Small intestine (tissue), 7 donors: Measurements from ENCODE around the gene GRIA3. TPM values are rescaled to one million over a fixed set of nuclear protein-coding genes. Genes with fewer than 3 reads are reported as not detected.
A peak's percentile ranks its signal among the peaks of the same experiment; 100 is the strongest.

ENCODE experiments used
- DNase-seq, 2 donors: peaks; one replicate each; pipeline versions ENCODE4 v3.0.0 to v3.0.0-alpha.2; 2013
- FAIRE-seq: peaks from 2 replicates; lab custom pipeline; 2012; peaks lifted over from hg19 to GRCh38; lab: Jason Lieb, UNC
- H3K27ac ChIP-seq, 3 donors: one replicate each; pipeline ENCODE4 v1.5.1; 2013; ENCODE audit warnings: low read length in 2 of 3, mild to moderate bottlenecking in 2 of 3, control low read depth in 1 of 3, inconsistent platforms in 1 of 3, low read depth in 1 of 3, moderate library complexity in 1 of 3
- H3K27me3 ChIP-seq, 3 donors: one replicate each; pipeline ENCODE4 v1.6.1; 2013; ENCODE audit warnings: low read length in 3 of 3, inconsistent platforms in 1 of 3; ENCODE audit not compliant: control insufficient read depth in 3 of 3, insufficient read depth in 3 of 3
- H3K36me3 ChIP-seq, 3 donors: one replicate each; pipeline ENCODE4 v1.6.1; 2013; ENCODE audit warnings: low read length in 3 of 3, inconsistent platforms in 1 of 3, low read depth in 1 of 3, mild to moderate bottlenecking in 1 of 3, moderate library complexity in 1 of 3; ENCODE audit not compliant: control insufficient read depth in 3 of 3, insufficient read depth in 2 of 3
- H3K4me1 ChIP-seq, 3 donors: one replicate each; pipeline ENCODE4 v1.6.1; 2013; ENCODE audit warnings: low read length in 2 of 3, inconsistent platforms in 1 of 3, low read depth in 1 of 3, mild to moderate bottlenecking in 1 of 3, moderate library complexity in 1 of 3; ENCODE audit not compliant: control insufficient read depth in 3 of 3, insufficient read depth in 2 of 3
- H3K4me3 ChIP-seq, 3 donors: one replicate each; pipeline ENCODE4 v1.5.1; 2013; ENCODE audit warnings: low read length in 3 of 3, control low read depth in 1 of 3, inconsistent platforms in 1 of 3, low read depth in 1 of 3, mild to moderate bottlenecking in 1 of 3, moderate library complexity in 1 of 3
- H3K9me3 ChIP-seq, 2 donors: one replicate each; pipeline ENCODE4 v1.6.1; 2013; ENCODE audit warnings: low read depth in 1 of 2, low read length in 1 of 2; ENCODE audit not compliant: control insufficient read depth in 2 of 2, insufficient read depth in 1 of 2
- WGBS, 3 donors: extraction: QIAGEN DNeasy Blood & Tissue Kit; methylation state at CpG; one replicate each; pipeline ENCODE4 v1.1.7; 2013; 5-methylcytosine and 5-hydroxymethylcytosine counted together
- polyA plus RNA-seq, 4 donors: library from polyadenylated mRNA; stranded (reverse) in 3 of 4; unstranded in 1 of 4; fragments of 200-250 nt in 3 of 4; fragments of 120-200 nt in 1 of 4; gene quantifications; one replicate each; pipeline versions ENCODE4 v1.2.1 to v1.2.3, GENCODE V29; 2013
- donor health status: healthy with polysubstance abuse.
- donor health status: control.
- donor health status: control.
- donor health status: Bipolar disorder and iron deficiency.
- donor health status: healthy.

GRIA3 gene
- polyA plus RNA-seq, 4 donors, result 0.22 to 1.0 (median 0.84) TPM; not detected in 1

DNA sequence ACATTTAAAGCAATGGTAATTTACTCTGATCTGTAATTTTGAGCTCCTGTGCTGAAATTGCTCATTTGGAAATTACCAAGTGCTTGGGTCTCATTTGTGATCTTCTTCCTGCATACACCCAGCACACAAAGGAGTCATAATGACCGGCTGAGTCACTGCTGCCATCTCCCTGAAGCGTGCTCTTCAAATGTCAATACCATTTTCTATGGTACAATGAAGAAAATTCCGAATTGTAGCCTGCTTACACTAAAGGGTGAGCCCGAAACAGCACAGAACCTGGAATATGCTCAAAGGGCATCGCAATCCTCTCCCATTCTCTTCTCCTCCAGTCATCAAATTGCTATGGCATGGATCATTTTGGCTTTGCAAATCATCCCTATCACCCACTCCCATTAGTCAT is 140.5 kb downstream of the GRIA3 start:
- Histone ChIP-seq H3K36me3 (no peaks in the 10 kb centered on the region), H3K27ac (no peak overlapping the region), H3K4me3 (no peak overlapping the region), H3K9me3 (no peaks in the 10 kb centered on the region), H3K4me1 (no peaks in the 10 kb centered on the region), H3K27me3 (no peaks in the 10 kb centered on the region)
- no peak for DNase-seq
- 66 to 83% (median 81%) methylated on average over 5 of the region's 5 CpGs for WGBS, 3 donors
- no peak for FAIRE-seq

GRCh38 chrX:123330229-123330942 is 146.3 kb downstream of the GRIA3 start:
- DNase-seq (no peak), FAIRE-seq (no peak)
- Histone ChIP-seq H3K27ac (no peak overlapping the region), H3K27me3 (no peaks in the 10 kb centered on the region), H3K36me3 (no peaks in the 10 kb centered on the region), H3K4me3 (no peak overlapping the region), H3K4me1 (no peaks in the 10 kb centered on the region), H3K9me3 (no peaks in the 10 kb centered on the region)

- no peak overlapping the region for H3K4me3 ChIP-seq
- DNase-seq, result no peak
- H3K36me3 ChIP-seq, result no peaks in the 10 kb centered on the region
- no peaks in the 10 kb centered on the region for H3K4me1 ChIP-seq
- H3K9me3 ChIP-seq, result no peaks in the 10 kb centered on the region
- H3K27me3 ChIP-seq, result no peaks in the 10 kb centered on the region
- FAIRE-seq, result no peak
- no peak overlapping the region for H3K27ac ChIP-seq
These were observed 147.3 kb downstream of the GRIA3 start for GRCh38 chrX:123331349-123331748.

- no peak for FAIRE-seq
- no peak overlapping the region for H3K4me3 ChIP-seq
- no peaks in the 10 kb centered on the region for H3K4me1 ChIP-seq
- no peaks in the 10 kb centered on the region for H3K27me3 ChIP-seq
- 26 to 76% (median 38%) methylated on average over 1 of the region's 1 CpG for WGBS, 3 donors
- H3K36me3 ChIP-seq, result no peaks in the 10 kb centered on the region
- H3K9me3 ChIP-seq, result no peaks in the 10 kb centered on the region
- no peak overlapping the region for H3K27ac ChIP-seq
- DNase-seq, result no peak
These were observed 147.8 kb downstream of the GRIA3 start for GRCh38 chrX:123331859-123332258.

- Histone ChIP-seq H3K27me3 (no peaks in the 10 kb centered on the region), H3K27ac (no peak overlapping the region), H3K36me3 (no peaks in the 10 kb centered on the region), H3K4me3 (no peak overlapping the region), H3K9me3 (no peaks in the 10 kb centered on the region), H3K4me1 (no peaks in the 10 kb centered on the region)
- WGBS, 3 donors, result 69 to 75% (median 74%) methylated on average over 1 of the region's 1 CpG
- no peak for FAIRE-seq
- no peak for DNase-seq
These were observed 152.6 kb downstream of the GRIA3 start for GRCh38 chrX:123336666-123337065.

- no peaks in the 10 kb centered on the region for H3K4me1 ChIP-seq
- H3K27ac ChIP-seq, result no peak overlapping the region
- no peak overlapping the region for H3K4me3 ChIP-seq
- 56 to 60% (median 57%) methylated on average over 7 of the region's 7 CpGs for WGBS, 3 donors
- no peaks in the 10 kb centered on the region for H3K9me3 ChIP-seq
- H3K27me3 ChIP-seq, result no peaks in the 10 kb centered on the region
- no peaks in the 10 kb centered on the region for H3K36me3 ChIP-seq
- FAIRE-seq (no peak), DNase-seq (no peak)
These were observed 154.0 kb downstream of the GRIA3 start for GRCh38 chrX:123337886-123338639.

- H3K27me3 ChIP-seq, result no peaks in the 10 kb centered on the region
- no peaks in the 10 kb centered on the region for H3K4me1 ChIP-seq
- no peaks in the 10 kb centered on the region for H3K9me3 ChIP-seq
- no peak overlapping the region for H3K4me3 ChIP-seq
- 46 to 65% (median 59%) methylated on average over 4 of the region's 4 CpGs for WGBS, 3 donors
- DNase-seq, result peak; percentile 0 to 43
- peak overlapping the region in 1 of 3 donors; percentile 34 for H3K27ac ChIP-seq
- FAIRE-seq, result no peak
- no peaks in the 10 kb centered on the region for H3K36me3 ChIP-seq
These were observed 155.3 kb downstream of the GRIA3 start for GRCh38 chrX:123339221-123339905.

DNA sequence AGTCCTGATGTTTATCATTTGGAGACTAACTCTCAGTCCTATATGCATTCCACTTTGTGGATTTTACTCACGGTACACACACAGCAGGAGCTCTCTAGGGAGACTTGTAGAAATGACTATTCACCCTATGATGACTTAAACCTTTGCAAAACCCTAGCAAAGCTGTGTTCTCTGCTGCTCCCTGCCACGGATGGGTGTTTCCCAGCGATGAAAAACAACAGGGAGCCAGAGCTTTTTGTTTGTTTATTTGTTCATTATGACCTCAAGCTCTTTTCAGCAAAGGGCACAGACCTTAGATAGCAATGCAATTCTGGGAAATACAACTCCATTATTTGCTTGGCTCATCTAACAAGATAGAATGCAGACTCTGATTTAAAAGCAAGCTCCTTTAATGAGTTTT is 156.6 kb downstream of the GRIA3 start:
- FAIRE-seq (no peak), DNase-seq (no peak)
- H3K36me3 ChIP-seq, result no peaks in the 10 kb centered on the region

More for the DNA sequence above, 156.6 kb downstream of the GRIA3 start:
- Histone ChIP-seq H3K4me3 (no peak overlapping the region), H3K27me3 (no peaks in the 10 kb centered on the region), H3K27ac (no peak overlapping the region), H3K9me3 (no peaks in the 10 kb centered on the region), H3K4me1 (peaks cover 0 to 3% (median 0%) of the 10 kb centered on the region in 3 donors)
- WGBS, 3 donors, result 21 to 45% (median 35%) methylated on average over 3 of the region's 3 CpGs
